Central memory CD4-positive, alpha-beta T cell (primary cell): Measurements from ENCODE around the gene TNS1.
A peak's percentile ranks its signal among the peaks of the same experiment; 100 is the strongest.
"Not testable (repeated sequence)": the region's sequence is repeated elsewhere in the genome, so short reads cannot be mapped to it uniquely, and the experiment has no call there.

Experiments
- DNase-seq: peaks from one replicate; pipeline ENCODE4 v3.0.0; 2022
- total RNA-seq, 3 experiments: gene quantifications; one replicate each; lab custom pipeline; 2026; lab: John Stamatoyannopoulos, UW

TNS1 gene
- total RNA-seq = 0 to 0.49 (median 0) reads per million in 3 experiments

DNA sequence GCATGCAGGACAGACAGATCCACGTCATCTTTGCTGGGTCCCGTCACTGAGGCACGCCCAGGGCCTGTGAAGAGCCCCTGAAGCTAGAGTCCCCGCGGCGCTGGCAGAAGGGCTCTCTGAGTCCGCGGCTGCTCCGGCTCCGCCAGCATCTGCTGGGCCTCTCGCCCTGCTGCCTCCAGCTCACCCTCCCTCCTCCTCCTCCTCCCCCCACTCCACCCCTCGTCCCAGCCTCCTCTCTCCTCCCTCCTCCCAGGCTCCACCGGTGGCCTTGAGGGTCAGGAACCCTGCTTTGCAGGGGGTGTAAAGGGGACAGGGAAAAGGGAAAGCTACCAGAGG, at the start of gene TNS1:
Gene TNS1 (minus strand): TSS at position 151 of the 336 bp plus-strand sequence. CDS start 123 bp downstream, at position 28.
- DNase-seq = no peak

DNA sequence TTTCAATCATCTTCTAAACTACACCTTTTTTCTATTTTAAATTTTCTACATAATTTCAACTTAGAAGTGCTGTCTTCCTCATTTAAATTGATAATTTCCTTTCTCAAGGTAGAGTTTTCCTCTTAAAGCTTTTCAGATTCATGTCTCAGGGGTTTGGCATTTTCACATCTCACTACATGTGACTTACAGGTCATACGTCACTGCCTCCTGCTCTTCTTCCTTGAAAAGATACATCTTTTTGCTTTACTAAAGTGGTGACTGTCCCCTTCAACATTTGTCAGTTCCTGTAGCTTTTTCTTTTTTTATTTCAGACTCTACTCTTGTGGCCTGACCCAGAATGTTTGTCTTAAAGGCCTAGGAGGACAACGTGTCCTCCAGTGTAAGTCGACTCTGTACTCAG, 49.1 kb upstream of the TNS1 start:
- DNase-seq = no peak

DNA sequence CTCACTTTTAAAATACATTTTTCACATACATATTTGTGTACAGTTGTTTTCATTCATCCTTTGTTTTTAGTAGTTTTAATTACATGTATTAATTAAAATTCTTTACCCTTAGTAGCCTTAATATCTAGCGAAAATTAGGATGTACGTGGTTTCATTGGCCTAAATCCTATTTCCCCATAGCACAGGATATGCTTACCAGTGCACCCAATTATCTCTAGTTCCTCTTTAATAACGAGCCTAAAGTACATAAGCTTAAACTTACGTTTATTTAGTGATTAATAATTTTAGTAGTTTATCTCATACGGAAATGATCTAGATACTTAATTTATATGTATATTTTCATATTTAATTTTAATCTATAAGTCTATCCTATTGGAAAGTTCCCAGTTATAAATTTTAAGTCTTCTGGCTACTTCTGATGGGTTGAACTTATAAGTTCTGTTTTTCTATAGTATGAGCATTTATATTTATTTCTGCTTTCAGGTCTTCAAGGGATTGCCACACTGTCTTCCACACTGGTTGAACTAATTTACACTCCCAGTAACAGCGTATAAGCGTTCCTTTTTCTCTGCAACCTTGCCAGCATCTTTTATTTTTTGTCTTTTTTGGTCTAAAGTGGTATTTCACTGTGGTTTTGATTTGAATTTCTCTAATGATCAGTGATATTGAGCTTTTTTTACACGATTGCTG, 44.9 kb upstream of the TNS1 start:
- no peak for DNase-seq

DNA sequence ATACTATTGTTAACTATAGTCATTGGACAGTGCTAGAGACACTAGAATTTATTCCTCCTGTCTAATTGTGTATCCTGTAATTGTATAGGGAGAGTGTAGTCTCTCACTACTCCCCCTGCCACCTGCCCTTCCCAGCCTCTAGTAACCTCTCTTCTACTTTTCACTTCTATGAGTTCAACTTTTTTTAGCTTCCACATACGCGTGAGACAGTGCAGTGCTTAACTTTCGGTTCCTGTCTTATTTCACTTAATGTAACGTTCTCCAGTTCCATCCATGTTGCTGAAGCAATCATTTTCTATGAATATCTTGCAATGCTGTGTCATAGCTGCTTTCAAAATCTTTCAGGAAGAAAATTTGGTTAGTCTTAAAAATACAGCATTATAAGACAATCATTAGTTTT, 43.4 kb upstream of the TNS1 start:
- no peak for DNase-seq

DNA sequence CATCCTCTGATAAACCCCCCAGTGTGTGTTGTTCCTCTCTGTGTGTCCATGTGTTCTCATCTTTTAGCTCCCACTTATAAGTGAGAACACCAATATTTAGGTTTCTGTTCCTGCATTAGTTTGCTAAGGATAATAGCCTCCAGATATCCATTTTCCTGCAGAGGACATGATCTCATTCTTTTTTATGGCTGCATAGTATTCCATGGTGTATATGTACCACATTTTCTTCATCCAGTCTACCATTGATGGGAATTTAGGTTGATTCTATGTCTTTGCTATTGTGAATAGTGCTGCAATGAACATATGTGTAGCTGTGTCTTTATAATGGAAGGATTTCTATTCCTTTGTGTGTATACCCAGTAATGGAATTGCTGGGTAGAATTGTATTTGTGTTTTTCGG, 41.8 kb upstream of the TNS1 start:
- not testable (repeated sequence) for DNase-seq

DNA sequence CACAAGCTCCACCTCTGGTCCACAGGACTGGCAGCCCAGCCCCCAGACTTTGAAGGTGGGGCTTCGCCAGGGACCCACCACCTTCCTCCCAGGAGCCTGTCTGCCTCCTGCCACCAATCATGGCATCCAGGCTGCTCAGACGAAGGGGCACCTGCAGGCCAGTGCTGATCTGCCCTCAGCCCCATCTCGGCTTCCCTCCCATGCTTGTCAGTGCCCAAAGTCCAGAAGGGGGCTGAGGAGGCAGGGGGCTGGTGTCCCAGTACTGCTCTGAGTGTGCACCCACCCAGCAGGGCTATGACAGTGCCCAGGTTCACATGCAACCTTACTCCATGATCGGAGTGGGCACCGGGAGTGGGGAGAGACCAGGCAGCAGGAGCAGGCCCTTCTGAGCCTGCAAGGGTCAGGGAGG, 40.9 kb upstream of the TNS1 start:
- no peak for DNase-seq

DNA sequence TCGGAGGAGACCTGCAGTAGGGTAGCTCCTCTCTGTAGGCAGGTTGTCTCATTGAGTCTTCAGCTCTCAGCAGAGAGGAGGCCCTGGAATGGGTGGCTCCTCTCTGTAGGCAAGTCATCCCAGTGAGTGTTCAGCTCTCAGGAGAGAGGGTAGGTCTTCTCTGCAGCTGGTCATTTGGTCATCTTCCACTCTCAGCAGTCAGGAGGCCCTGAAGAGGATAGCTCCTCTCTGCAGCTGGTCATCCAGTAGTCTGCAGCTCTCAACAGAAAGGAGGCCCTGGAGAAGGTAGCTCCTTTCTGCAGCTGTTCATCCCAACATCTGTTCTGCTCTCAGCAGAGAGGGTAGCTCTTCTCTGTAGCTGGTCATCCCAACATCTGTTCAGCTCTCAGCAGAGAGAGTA, 40.3 kb upstream of the TNS1 start:
- no peak for DNase-seq

DNA sequence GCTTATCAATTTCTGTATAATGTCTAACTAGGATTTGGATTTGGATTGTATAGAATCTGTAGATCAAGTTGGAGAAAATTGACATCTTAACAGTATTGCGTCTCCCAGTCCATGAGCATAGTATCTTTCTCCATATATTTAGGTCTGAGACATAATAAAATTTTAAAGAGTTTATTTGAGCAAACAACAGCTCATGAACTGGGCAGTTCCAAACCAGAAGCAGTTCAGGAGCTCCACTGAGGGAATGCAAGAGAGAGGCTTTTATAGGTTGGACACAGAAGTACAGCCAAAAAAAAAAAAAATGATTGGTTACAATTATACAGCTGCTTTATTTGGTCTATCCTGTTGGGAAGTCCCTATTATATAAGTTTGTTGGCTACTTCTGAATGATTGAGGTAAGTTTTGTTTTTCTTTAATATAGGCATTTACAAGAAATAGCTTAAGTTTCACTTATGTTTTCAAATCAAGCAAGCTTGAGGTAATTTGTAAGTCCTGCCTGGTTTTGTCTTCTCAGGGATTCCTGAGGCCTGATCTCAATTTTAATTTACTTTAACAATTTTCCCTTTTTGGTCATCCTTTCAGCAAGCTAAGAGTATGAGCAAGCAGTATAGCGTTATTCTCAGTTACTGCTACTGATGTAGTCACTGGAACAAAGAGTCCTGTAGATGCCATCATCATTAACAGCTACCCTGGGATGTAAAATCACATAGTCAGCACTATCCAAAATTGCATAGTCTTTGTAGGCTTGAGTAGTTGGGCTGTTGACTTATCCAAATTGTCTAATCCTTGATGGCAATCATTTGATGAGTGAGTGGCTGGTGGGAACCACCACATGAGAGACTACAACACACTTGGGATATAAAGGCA, 38.7 kb upstream of the TNS1 start:
- no peak for DNase-seq

DNA sequence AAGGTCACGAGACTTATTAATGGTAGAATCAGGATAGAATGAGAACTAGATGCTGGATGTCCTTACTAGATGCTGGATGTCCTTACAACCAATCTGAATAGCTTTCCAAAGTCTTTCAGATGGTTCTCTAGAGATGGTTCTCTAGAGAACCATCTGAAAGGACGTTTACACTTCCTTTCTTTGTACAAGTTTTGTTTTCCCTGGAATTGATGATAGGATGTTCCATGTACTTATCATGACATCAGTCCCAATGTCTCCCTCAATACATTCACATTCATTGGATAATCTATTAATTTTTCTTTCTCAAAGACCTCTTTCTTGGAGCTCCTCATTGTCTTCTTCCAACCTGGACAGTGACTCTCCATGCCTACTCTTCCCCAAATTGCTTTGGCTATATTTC, 38.1 kb upstream of the TNS1 start:
- no peak for DNase-seq

DNA sequence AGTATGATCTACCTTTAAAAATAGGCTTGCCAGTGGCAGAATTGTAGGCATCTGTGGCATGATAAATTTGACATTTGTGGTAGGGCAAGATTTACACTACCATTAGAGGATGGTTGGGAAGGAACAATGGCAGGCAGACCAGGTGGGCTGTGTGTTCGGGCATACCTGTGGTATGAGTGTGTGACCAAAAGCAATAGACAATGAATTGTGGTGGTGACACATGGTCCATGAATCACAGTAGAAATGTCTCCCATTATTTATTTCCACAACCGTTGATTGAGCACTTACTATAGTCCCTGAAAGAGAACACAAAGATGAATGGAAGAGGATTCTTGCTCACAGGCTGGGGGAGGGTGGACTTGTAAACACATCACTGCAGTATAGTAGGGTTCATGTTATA, 36.4 kb upstream of the TNS1 start:
- no peak for DNase-seq

DNA sequence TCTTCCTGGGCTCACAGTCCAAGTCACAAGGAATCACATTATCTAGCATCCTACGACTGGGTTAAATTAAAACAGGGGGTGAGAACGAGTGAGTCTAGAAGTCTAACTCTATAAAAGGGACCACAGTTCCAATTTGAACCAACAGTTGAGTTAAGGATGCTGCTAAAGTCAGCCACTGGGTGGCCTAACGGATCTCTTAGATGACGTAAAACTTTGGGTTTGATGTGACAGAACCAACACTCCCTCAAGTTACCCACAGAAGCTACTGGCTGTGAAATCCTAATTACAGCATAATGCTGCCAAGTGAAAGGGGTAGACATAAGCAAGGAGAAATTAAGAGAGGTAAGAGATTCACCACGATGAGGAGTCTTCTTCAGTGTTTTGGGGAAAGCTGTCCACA, 33.6 kb upstream of the TNS1 start:
- no peak for DNase-seq

DNA sequence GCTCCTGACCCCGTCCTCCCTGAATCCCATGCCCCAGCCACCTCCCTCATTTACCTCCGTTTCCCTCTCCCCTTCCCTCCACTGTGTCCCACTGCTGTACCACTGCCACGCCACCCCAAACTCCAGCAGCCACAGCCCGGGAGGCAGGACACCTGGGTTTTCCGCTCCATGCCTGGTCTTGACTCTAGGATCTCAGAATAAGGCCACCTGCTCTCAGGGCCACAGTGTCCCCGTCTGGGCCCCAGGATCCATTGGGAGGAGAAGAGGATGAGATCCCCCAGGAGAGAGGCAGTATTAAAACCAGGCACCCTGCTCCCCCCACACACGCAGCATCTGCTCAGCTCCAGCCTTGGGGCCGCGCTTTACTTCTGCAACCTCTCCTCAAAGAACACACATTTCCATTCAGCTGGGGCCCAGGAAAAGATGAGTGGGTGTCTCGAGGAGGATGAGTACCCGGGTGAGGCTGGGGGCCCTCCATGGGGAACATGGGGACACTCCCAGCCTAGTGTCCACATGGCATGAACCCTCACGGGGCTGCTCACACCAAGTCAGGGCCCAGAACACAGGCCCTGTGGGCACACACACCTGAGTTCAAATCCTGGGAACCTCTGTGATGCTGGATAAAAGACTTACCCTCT, 32.8 kb upstream of the TNS1 start:
- no peak for DNase-seq

DNA sequence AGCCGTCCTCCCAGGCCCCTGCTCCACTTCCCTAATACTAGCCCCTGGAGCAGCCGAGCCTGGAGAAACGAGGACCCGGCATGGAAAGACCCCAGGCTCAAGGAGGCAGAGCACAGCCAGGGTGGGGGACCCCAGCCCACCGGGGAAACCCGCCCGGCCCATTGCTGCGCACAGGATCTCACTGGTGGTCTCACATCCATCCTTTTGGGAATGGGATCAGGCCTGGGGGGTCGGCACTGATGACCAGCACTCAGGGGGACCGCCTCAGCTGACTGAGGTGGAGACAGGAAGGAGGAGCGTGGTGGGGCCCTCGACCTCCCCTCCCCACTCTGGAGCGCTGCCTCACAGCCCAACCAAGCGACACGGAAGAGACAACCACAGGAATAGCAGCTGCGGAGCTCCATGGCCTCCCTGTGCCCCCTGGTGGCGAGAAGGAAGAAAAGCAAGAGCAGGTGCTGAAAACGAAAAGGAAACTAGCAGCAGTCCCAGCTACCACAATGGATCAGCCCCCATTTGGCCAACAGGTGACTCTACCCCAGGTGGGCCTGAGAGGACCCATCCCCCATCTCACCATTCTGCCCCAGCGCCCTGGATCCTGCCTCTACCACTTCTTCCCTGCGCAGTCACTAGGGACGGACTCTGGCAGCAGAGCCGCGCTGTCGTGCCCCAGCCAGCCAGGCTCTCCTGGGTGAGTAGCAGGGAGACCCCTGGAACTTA, 31.9 kb upstream of the TNS1 start:
- DNase-seq = peak; percentile 70

DNA sequence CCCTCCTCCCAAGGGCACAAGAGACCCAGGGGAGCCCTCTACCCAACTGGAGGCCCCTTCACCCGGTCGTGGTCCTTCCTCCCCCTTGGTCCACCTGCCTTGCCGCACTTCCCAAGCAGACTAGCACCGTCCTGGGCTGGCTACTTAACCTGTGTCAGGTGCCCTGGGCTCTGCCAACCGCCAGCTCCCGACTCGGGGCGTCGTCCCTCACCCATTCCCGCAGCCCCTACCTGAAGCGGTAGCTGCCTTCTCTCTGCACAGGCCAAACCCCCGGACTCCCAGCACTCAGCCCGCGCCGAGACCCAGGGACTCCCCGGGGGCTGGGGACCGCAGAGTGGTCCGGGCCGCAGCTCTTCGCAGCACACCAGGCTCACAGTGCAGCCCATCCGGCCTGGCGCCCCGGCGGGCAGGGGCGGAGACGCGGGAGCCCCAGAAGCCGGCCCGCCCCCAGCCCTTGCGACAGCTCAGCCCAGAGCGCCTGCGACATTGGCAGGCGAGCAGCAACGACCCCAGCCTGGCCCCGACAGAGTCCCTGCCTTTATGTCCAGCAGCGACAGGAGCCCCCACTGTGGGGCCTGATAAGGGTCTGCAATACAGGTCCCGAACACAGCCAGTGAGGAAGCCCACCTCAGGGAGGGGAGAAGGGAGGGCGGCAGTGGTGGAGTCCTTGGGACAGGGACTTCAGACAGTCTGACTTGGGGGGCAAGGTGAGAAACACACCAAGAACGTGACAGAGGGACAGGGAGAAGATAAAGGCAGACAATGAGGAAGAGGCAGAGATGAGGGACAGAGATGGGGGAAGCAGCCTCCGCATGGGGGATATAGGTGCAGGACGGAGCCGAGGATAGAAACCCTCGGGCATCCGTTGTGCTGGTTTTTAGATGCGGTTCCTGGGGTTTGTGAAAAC, 31.0 kb upstream of the TNS1 start:
- no peak for DNase-seq

DNA sequence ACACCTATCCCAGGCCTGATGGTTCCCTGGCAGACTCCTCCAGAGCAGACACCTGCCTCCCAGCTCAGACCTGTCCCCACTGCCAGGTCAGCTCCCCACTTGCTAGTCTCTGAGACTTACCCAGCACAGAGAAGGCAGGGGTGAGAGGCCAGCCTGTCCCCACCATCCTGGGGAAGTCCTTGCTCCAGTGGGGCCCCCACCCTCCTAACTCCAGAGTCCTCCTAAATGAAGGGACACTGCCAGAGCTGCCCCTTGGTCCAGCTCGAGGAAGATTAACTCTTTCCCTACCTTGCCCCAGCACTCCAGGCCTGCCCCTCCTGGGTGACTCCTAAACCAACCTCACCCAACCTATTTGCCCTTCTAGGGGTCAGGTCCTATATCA, 30.4 kb upstream of the TNS1 start:
- no peak for DNase-seq

DNA sequence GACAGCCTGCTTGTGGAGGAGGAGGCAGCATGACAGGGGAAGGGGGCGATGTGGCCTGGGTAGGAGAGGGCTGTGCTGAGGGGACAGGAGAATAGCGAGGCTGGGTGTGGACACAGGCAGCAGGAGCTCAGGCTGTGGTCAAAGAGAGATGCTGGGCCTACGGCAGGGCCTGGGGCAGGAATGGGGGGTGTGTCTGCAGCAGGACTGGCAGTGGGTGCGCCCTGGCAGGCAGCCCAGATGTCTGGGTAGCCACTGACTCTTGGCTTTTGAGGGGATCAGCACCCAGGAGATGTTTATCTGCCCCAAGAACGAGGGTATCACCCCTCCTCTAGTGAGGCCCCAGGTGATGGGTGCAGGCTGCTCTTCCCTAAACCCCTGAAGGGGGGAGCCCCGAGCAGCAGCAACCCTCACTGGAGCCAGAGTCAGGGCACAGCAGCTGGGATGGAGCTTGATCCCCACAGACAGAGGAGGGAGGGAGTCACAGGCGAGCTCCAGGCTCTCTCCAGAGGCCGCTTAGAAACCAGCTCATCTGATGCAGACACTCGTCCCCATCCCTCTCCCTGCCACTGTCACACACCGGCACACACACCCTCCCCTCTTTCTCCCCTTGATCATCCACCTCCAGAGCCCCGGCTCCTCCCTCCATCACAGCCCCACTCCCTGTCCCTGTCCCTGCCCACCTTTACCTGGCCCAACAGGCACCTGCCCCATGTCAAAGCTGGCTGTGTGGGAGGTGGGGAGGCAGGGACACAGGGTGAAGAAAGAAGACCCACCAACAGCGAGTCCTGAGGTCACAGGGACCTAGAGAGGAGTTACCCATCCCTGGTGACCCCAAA, 29.8 kb upstream of the TNS1 start:
- no peak for DNase-seq

DNA sequence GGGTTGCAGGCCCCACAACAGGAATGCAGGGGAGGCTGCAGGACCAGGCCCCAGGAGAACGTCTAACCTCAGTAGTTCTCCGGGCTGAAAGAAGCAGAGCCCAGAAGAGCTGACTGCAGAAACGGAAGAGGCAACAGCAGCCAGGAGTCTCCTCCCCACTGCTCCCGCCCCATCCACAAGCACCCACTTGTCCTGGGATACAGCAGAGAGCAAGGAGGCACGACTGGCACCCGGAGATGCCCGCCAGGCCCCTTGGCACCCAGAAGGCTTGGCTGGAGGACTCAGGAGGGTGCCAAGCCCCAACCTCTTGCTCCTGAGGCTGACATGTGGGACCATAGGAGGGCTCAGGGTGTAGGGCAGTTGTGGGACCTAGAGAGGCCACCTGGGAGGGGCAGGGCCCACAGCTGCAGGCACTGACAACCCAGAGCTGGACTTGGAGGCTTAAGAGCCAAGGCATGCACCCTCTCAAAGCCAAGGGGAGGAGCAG, 29.0 kb upstream of the TNS1 start:
- no peak for DNase-seq

DNA sequence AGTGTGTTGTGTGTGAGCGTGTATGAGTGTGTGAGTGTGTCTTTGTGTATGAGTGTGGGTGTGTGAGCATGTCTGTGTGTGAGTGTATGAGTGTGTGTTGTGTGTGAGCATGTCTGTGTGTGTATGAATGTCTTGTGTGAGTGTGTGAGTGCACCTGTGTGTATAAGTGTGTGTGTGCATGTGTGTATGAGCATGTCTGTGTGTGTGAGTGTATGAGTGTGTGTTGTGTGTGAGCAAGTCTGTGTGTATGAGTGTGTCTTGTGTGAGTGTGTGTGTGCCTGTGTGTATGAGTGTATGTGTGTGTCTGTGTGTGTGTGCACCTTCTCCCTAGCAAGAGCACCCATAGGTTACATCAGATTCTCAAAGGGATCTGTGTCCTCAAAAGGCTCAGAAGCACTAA, 28.5 kb upstream of the TNS1 start:
- DNase-seq = no peak

DNA sequence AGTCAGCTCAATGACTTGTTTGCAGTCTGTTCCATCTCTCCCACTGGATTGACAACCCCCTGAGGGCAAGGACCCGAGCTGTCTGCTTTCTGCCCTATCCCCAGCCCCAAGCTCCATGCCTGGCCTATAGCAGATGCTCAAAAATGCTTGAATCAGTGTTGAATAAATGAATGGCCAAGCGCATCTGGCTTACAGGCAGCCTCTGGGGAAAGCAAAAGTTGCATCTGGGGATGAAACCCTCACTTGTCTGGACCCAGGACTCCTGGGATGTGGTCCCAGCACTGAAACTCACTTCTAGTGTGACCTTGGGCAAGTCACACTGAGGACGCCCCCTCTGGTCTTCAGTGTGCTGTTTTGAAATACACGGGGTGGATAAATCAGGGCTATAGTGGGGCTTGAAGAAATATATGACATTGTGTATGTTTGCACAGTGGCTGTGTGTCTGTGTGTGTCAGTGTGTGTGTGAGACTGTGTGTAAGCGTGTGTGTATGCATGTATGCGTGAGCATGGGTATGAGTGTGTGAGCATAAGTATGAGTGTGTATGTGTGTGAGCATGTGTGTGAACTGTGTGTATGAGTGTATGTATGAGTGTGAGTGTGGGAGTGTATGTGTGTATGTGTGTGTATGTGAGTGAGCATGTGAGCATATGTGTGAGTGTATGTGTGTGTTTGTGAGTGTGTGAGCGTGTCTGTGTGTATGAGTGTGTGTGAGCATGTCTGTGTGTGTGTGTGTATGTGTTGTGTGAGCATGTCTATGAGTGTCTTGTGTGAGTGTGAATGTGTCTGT, 27.8 kb upstream of the TNS1 start:
- no peak for DNase-seq
